GM23338 (cell line): ENCODE measurements around the gene SETBP1. TPM values are rescaled to one million over a fixed set of nuclear protein-coding genes. Genes with fewer than 3 reads are reported as not detected.
A peak's percentile ranks its signal among the peaks of the same experiment; 100 is the strongest.

Source experiments
- ATAC-seq: fragments of 200-7000 bp; cut with Tn5 transposase; 3 replicates; pipeline ENCODE4 v1.9.1; 2020
- DNase-seq: peaks from one replicate; pipeline ENCODE4 v3.0.0-alpha.2; 2015; ENCODE audit warnings: low spot score
- H2AFZ ChIP-seq: fragments of 200-600 bp; sonication (generic); 2 replicates; pipeline ENCODE4 v1.8.0; 2016; ENCODE audit warnings: antibody characterized with exemption, mild to moderate bottlenecking, moderate library complexity
- H3F3A ChIP-seq: fragments of 200-600 bp; sonication (generic); replicated peaks from 2 replicates; pipeline ENCODE4 v1.8.0; 2017; ENCODE audit warnings: antibody characterized with exemption, mixed run types, low read depth
- H3K27ac ChIP-seq: fragments of 200-600 bp; sonication (generic); 2 replicates; pipeline ENCODE4 v1.6.1; 2016; ENCODE audit warnings: low read depth
- H3K27me3 ChIP-seq: fragments of 200-600 bp; sonication (generic); 2 replicates; pipeline ENCODE4 v1.8.0; 2016; ENCODE audit warnings: mild to moderate bottlenecking, mixed run types, moderate library complexity; ENCODE audit not compliant: insufficient read depth
- H3K36me3 ChIP-seq: fragments of 200-600 bp; sonication (generic); 2 replicates; pipeline ENCODE4 v1.8.0; 2016; ENCODE audit warnings: mild to moderate bottlenecking; ENCODE audit not compliant: insufficient read depth
- H3K4me1 ChIP-seq: fragments of 200-600 bp; sonication (generic); 2 replicates; pipeline ENCODE4 v1.8.0; 2016; ENCODE audit warnings: mild to moderate bottlenecking, moderate library complexity; ENCODE audit not compliant: insufficient read depth
- H3K4me2 ChIP-seq: fragments of 200-600 bp; sonication (generic); 2 replicates; pipeline ENCODE4 v1.7.1; 2017; ENCODE audit warnings: mixed run types
- H3K4me3 ChIP-seq: fragments of 200-600 bp; sonication (generic); 2 replicates; pipeline ENCODE4 v1.6.1; 2016; ENCODE audit warnings: mixed run types
- H3K79me2 ChIP-seq: fragments of 200-600 bp; sonication (generic); replicated peaks from 2 replicates; pipeline ENCODE4 v1.8.0; 2017; ENCODE audit warnings: mild to moderate bottlenecking; ENCODE audit not compliant: insufficient read depth
- H3K9me2 ChIP-seq: fragments of 200-600 bp; sonication (generic); 2 replicates; pipeline ENCODE4 v1.8.0; 2017; ENCODE audit not compliant: insufficient read depth
- H4K20me1 ChIP-seq: fragments of 200-600 bp; sonication (generic); replicated peaks from 2 replicates; pipeline ENCODE4 v1.8.0; 2017; ENCODE audit warnings: mild to moderate bottlenecking; ENCODE audit not compliant: insufficient read depth
- H3K27ac Mint-ChIP-seq: 2 replicates; pipeline ENCODE4 v1.8.0; 2020; ENCODE audit warnings: inconsistent platforms, mild to moderate bottlenecking, moderate library complexity, mixed read lengths
- H3K27me3 Mint-ChIP-seq: 3 replicates; pipeline ENCODE4 v1.8.0; 2022; ENCODE audit warnings: low read depth, mild to moderate bottlenecking, moderate library complexity, mixed read lengths, inconsistent platforms; ENCODE audit not compliant: insufficient read depth, poor library complexity
- H3K36me3 Mint-ChIP-seq: 3 replicates; pipeline ENCODE4 v1.8.0; 2021; ENCODE audit warnings: low read depth, mild to moderate bottlenecking, inconsistent platforms, moderate library complexity, mixed read lengths
- H3K4me1 Mint-ChIP-seq: 3 replicates; pipeline ENCODE4 v1.8.0; 2020; ENCODE audit warnings: mild to moderate bottlenecking, inconsistent platforms, mixed read lengths
- H3K4me3 Mint-ChIP-seq: 3 replicates; pipeline ENCODE4 v1.8.0; 2021; ENCODE audit warnings: moderate library complexity, mild to moderate bottlenecking, inconsistent platforms, mixed read lengths
- H3K9me3 Mint-ChIP-seq: 3 replicates; pipeline ENCODE4 v1.8.0; 2020; ENCODE audit warnings: moderate library complexity, mild to moderate bottlenecking, inconsistent platforms, mixed read lengths
- CREB1 ChIP-seq: fragments of 250-450 bp; sonication (Bioruptor Pico); IDR thresholded peaks from 2 replicates; pipeline ENCODE4 v1.5.0; 2020; ENCODE audit warnings: low read depth, mild to moderate bottlenecking, moderate library complexity
- EZH2 ChIP-seq: fragments of 200-600 bp; sonication (generic); IDR thresholded peaks from one replicate; pipeline ENCODE4 v1.8.0; 2017; ENCODE audit warnings: antibody characterized with exemption, mild to moderate bottlenecking, low read depth; ENCODE audit not compliant: unreplicated experiment
- EZH2phosphoT487 ChIP-seq: fragments of 200-600 bp; sonication (generic); IDR thresholded peaks from one replicate; pipeline ENCODE4 v1.8.1; 2018; ENCODE audit warnings: antibody characterized with exemption; ENCODE audit not compliant: unreplicated experiment
- JUNB ChIP-seq: IDR thresholded peaks from one replicate; pipeline ENCODE4 v1.6.1; 2016; ENCODE audit warnings: antibody characterized with exemption; ENCODE audit not compliant: unreplicated experiment
- NANOG ChIP-seq: IDR thresholded peaks from 2 replicates; pipeline ENCODE4 v1.6.1; 2016; ENCODE audit warnings: antibody characterized with exemption, borderline replicate concordance
- POLR2AphosphoS5 ChIP-seq: IDR thresholded peaks from 2 replicates; pipeline ENCODE4 v1.6.1; 2016; ENCODE audit warnings: antibody characterized with exemption, low read depth
- STAT1 ChIP-seq: IDR thresholded peaks from one replicate; pipeline ENCODE4 v1.6.1; 2016; ENCODE audit warnings: antibody characterized with exemption; ENCODE audit not compliant: unreplicated experiment
- ZNF114 ChIP-seq: fragments of 250-450 bp; sonication (Bioruptor Pico); IDR thresholded peaks from 2 replicates; pipeline ENCODE4 v1.5.0; 2020; ENCODE audit warnings: mild to moderate bottlenecking, moderate library complexity
- ZNF331 ChIP-seq: fragments of 250-450 bp; sonication (Bioruptor Pico); IDR thresholded peaks from 2 replicates; pipeline ENCODE4 v1.5.0; 2020; ENCODE audit warnings: low read depth, mild to moderate bottlenecking, moderate library complexity
- polyA plus RNA-seq: library from polyadenylated mRNA; unstranded; fragments of >200 nt; fragmentation: Nextera tagmentation; extraction: Ambion mirVana; gene quantifications from 2 replicates; pipeline ENCODE4 v1.2.1, GENCODE V29; 2016
- total RNA-seq: library from RNA; depleted of rRNA; stranded (reverse); fragments of >200 nt; shearing (Covaris generic); gene quantifications from 2 replicates; pipeline ENCODE4 v1.2.3, GENCODE V29; 2014
- TF ChIP-seq, protein P1 (sequence below): IDR thresholded peaks from one replicate; pipeline ENCODE4 v1.6.1; 2018; ENCODE audit warnings: antibody characterized with exemption; ENCODE audit not compliant: unreplicated experiment
- TF ChIP-seq, protein P2 (sequence below): fragments of 250-450 bp; sonication (Bioruptor Pico); IDR thresholded peaks from 2 replicates; pipeline ENCODE4 v1.5.0; 2020; ENCODE audit warnings: mild to moderate bottlenecking, moderate library complexity
- TF ChIP-seq, protein P3 (sequence below), 2 experiments: fragments of 200-600 bp in 1 of 2; sonication (generic) in 1 of 2; conservative IDR thresholded peaks; 2 replicates each; pipeline versions ENCODE4 v1.5.1 to v1.6.1; 2016 to 2017; ENCODE audit warnings: antibody characterized with exemption in 2 of 2, low read depth in 2 of 2, mild to moderate bottlenecking in 2 of 2, moderate library complexity in 1 of 2
- TF ChIP-seq, protein P4 (sequence below): IDR thresholded peaks from 2 replicates; pipeline ENCODE4 v1.6.1; 2016; ENCODE audit warnings: antibody characterized with exemption

The SETBP1 gene
- total and polyA plus RNA-seq, 2 experiments from 2014 or later: 1.6 to 5.5 TPM

DNA sequence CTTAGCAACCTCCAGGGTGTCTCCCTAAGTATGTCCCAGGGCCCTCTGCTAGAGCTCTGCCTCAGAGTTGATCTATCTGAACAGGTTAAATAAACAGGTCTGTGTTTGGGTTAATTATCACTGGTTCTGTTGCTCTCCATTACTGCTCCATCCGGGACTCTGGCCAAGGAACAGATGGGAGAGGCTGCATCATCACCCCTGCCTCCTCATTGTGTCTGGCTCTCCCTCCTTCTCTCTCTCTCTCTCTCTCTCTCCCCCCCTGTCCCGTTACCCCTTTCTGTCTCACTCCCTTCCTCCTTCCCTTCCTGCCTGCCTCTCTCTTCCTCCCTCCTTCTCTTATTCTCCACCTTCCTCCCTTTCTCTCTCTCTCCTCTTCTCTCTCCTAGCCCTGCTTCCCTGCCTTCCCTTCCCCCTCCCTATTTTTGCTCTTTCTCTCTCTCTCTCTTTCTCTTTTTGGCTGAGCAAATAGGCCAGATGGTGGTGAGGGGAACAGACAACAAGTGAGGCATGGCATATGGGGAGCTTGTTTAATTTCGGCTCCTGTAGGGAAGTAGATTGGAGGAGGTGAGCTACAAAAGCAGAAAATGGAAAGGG is 62.1 kb downstream of the SETBP1 start:
- no peak; the same call in 2 of the 3 replicates for ATAC-seq
- H3K27ac Mint-ChIP-seq: no peak overlapping the region
- no peak for TF ChIP-seq ZNF114
- TF ChIP-seq NANOG: no peak
- TF ChIP-seq ZNF331 (CRISPR knock-in tag): no peak
- no peak for TF ChIP-seq STAT1
- no peak for TF ChIP-seq EZH2phosphoT487
- TF ChIP-seq, protein P1, sequence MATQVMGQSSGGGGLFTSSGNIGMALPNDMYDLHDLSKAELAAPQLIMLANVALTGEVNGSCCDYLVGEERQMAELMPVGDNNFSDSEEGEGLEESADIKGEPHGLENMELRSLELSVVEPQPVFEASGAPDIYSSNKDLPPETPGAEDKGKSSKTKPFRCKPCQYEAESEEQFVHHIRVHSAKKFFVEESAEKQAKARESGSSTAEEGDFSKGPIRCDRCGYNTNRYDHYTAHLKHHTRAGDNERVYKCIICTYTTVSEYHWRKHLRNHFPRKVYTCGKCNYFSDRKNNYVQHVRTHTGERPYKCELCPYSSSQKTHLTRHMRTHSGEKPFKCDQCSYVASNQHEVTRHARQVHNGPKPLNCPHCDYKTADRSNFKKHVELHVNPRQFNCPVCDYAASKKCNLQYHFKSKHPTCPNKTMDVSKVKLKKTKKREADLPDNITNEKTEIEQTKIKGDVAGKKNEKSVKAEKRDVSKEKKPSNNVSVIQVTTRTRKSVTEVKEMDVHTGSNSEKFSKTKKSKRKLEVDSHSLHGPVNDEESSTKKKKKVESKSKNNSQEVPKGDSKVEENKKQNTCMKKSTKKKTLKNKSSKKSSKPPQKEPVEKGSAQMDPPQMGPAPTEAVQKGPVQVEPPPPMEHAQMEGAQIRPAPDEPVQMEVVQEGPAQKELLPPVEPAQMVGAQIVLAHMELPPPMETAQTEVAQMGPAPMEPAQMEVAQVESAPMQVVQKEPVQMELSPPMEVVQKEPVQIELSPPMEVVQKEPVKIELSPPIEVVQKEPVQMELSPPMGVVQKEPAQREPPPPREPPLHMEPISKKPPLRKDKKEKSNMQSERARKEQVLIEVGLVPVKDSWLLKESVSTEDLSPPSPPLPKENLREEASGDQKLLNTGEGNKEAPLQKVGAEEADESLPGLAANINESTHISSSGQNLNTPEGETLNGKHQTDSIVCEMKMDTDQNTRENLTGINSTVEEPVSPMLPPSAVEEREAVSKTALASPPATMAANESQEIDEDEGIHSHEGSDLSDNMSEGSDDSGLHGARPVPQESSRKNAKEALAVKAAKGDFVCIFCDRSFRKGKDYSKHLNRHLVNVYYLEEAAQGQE: no peak
- TF ChIP-seq, protein P2, sequence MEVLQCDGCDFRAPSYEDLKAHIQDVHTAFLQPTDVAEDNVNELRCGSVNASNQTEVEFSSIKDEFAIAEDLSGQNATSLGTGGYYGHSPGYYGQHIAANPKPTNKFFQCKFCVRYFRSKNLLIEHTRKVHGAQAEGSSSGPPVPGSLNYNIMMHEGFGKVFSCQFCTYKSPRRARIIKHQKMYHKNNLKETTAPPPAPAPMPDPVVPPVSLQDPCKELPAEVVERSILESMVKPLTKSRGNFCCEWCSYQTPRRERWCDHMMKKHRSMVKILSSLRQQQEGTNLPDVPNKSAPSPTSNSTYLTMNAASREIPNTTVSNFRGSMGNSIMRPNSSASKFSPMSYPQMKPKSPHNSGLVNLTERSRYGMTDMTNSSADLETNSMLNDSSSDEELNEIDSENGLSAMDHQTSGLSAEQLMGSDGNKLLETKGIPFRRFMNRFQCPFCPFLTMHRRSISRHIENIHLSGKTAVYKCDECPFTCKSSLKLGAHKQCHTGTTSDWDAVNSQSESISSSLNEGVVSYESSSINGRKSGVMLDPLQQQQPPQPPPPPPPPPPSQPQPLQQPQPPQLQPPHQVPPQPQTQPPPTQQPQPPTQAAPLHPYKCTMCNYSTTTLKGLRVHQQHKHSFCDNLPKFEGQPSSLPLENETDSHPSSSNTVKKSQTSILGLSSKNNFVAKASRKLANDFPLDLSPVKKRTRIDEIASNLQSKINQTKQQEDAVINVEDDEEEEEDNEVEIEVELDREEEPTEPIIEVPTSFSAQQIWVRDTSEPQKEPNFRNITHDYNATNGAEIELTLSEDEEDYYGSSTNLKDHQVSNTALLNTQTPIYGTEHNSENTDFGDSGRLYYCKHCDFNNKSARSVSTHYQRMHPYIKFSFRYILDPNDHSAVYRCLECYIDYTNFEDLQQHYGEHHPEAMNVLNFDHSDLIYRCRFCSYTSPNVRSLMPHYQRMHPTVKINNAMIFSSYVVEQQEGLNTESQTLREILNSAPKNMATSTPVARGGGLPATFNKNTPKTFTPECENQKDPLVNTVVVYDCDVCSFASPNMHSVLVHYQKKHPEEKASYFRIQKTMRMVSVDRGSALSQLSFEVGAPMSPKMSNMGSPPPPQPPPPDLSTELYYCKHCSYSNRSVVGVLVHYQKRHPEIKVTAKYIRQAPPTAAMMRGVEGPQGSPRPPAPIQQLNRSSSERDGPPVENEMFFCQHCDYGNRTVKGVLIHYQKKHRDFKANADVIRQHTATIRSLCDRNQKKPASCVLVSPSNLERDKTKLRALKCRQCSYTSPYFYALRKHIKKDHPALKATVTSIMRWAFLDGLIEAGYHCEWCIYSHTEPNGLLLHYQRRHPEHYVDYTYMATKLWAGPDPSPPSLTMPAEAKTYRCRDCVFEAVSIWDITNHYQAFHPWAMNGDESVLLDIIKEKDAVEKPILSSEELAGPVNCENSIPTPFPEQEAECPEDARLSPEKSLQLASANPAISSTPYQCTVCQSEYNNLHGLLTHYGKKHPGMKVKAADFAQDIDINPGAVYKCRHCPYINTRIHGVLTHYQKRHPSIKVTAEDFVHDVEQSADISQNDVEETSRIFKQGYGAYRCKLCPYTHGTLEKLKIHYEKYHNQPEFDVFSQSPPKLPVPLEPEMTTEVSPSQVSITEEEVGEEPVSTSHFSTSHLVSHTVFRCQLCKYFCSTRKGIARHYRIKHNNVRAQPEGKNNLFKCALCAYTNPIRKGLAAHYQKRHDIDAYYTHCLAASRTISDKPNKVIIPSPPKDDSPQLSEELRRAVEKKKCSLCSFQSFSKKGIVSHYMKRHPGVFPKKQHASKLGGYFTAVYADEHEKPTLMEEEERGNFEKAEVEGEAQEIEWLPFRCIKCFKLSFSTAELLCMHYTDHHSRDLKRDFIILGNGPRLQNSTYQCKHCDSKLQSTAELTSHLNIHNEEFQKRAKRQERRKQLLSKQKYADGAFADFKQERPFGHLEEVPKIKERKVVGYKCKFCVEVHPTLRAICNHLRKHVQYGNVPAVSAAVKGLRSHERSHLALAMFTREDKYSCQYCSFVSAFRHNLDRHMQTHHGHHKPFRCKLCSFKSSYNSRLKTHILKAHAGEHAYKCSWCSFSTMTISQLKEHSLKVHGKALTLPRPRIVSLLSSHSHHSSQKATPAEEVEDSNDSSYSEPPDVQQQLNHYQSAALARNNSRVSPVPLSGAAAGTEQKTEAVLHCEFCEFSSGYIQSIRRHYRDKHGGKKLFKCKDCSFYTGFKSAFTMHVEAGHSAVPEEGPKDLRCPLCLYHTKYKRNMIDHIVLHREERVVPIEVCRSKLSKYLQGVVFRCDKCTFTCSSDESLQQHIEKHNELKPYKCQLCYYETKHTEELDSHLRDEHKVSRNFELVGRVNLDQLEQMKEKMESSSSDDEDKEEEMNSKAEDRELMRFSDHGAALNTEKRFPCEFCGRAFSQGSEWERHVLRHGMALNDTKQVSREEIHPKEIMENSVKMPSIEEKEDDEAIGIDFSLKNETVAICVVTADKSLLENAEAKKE (CRISPR knock-in tag): no peak
- TF ChIP-seq EZH2: no peak
- no peak for TF ChIP-seq CREB1 (CRISPR knock-in tag)
- no peak for TF ChIP-seq JUNB
- TF ChIP-seq POLR2AphosphoS5: no peak
- TF ChIP-seq, protein P3, sequence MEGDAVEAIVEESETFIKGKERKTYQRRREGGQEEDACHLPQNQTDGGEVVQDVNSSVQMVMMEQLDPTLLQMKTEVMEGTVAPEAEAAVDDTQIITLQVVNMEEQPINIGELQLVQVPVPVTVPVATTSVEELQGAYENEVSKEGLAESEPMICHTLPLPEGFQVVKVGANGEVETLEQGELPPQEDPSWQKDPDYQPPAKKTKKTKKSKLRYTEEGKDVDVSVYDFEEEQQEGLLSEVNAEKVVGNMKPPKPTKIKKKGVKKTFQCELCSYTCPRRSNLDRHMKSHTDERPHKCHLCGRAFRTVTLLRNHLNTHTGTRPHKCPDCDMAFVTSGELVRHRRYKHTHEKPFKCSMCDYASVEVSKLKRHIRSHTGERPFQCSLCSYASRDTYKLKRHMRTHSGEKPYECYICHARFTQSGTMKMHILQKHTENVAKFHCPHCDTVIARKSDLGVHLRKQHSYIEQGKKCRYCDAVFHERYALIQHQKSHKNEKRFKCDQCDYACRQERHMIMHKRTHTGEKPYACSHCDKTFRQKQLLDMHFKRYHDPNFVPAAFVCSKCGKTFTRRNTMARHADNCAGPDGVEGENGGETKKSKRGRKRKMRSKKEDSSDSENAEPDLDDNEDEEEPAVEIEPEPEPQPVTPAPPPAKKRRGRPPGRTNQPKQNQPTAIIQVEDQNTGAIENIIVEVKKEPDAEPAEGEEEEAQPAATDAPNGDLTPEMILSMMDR (conservative IDR thresholded peaks at IDR 0.05; ENCODE audit: low read depth in 2 of 2): no peak
- TF ChIP-seq, protein P4, sequence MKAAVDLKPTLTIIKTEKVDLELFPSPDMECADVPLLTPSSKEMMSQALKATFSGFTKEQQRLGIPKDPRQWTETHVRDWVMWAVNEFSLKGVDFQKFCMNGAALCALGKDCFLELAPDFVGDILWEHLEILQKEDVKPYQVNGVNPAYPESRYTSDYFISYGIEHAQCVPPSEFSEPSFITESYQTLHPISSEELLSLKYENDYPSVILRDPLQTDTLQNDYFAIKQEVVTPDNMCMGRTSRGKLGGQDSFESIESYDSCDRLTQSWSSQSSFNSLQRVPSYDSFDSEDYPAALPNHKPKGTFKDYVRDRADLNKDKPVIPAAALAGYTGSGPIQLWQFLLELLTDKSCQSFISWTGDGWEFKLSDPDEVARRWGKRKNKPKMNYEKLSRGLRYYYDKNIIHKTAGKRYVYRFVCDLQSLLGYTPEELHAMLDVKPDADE: no peak
- Histone ChIP-seq H3F3A (no peaks in the 10 kb centered on the region), H3K4me1 (peaks cover 25% of the 10 kb centered on the region), H3K9me2 (no peaks in the 10 kb centered on the region), H3K36me3 (no peaks in the 10 kb centered on the region), H3K79me2 (no peaks in the 10 kb centered on the region), H4K20me1 (no peaks in the 10 kb centered on the region), H3K27me3 (no peaks in the 10 kb centered on the region), H3K4me2 (peak overlapping the region; percentile 68), H3K4me3 (no peak overlapping the region), H2AFZ (peak overlapping the region; percentile 89), H3K27ac (no peak overlapping the region)
- H3K27me3 Mint-ChIP-seq: peaks cover 6% of the 10 kb centered on the region
- no peaks in the 10 kb centered on the region for H3K9me3 Mint-ChIP-seq
- no peaks in the 10 kb centered on the region for H3K36me3 Mint-ChIP-seq
- DNase-seq: peak; percentile 5
- no peak overlapping the region for H3K4me3 Mint-ChIP-seq
- H3K4me1 Mint-ChIP-seq: peaks cover 32% of the 10 kb centered on the region
